Stimulated activated CD4-positive, alpha-beta T cell treated with anti-CD3 and anti-CD28 coated beads, Interleukin-15, amount 100 ng/mL, for 1 hour (primary cell): ENCODE results near the gene GNPDA2.
"Not testable (repeated sequence)": the region's sequence is repeated elsewhere in the genome, so short reads cannot be mapped to it uniquely, and the experiment has no call there.

Experiments
- DNase-seq, 2 donors: peaks; one replicate each; pipeline ENCODE4 v3.0.0-alpha.2; 2020; ENCODE audit warnings: low read depth in 1 of 2, low spot score in 1 of 2

Gene GNPDA2

DNA sequence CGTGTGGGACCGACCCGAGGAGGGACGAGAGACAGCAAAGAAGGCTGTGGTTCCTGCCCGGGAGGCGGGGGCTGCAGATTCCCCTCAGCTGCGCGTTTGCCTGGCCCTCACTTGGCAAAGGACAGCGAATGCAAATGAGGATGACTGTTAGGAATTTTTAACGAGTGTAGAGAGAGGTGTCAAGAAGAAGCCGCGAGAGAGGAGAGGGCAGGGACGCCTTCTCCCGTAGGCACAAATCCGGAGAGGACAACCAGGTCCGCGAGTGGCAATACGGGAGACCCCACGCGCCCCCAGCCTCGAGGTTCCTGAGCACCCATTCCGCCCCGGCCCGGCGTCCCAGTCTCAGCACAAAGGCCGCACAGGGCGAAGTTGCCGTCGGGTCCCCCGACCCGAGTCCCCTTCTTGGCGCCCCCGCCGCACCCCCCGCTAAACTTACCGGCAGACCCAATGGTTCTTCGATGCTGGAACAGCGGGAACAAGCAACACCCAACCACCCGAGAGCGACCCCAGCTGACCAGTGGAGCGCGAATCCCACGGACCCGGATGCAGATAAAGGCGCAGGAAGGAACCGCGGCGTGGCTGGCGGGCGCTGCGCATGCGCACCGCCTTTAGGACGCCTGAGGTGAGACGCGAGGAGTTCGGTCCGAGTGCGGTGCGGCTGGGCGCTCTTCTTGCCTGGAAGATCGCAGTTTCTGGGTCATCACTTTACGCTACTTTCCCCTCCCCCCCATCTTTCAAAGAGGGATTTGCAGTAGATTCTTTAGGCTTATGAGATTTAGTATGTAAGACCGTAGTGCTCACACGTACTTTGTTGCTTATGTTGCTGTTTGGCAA lies at the start of gene GNPDA2:
Gene GNPDA2, minus strand, starts transcription at position 519 of the 834 bp plus-strand sequence. CDS start 4,349 bp downstream, outside the sequence.
- peak; percentile 67 to 70 for DNase-seq

GRCh38 chr4:44772340-44772739 lies 46.0 kb upstream of the GNPDA2 start:
- DNase-seq: no peak

DNA sequence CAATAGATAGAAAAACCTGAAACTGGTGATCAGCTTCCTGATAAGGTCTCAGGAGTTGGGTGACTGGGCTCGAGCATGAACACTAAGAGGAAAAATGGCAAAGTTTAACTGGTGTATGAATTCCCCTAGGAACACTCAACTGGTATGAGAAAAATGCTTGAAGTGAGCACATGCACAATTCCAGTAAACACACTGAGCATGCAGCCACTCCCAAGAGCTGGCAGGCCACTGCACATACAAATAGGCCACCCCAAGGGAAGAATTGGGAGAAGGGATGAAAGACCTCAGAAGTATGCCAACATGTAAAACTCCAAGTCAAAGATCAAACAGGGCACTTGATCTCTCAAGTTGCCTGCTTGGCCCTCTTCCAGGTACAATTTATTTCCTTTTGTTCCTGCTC lies 45.4 kb upstream of the GNPDA2 start:
- DNase-seq: no peak

DNA sequence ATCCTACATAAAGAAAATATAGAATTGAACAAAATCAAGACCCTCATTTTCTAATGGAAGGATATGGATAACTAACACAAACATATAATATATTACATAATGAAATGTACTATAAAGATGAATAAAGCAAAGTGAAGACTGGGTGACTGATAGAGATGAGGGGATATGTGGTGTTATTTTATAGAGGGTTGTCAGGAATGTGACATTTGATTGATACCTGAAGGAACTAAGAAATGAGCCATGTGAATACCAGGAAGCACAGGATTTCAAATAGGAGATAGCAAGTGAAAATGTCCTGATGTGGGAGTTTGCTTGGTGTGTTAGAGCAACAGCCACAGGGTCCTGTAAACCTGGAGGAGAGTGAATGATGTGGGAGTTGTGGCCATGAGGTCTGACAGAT lies 40.1 kb upstream of the GNPDA2 start:
- DNase-seq: no peak

DNA sequence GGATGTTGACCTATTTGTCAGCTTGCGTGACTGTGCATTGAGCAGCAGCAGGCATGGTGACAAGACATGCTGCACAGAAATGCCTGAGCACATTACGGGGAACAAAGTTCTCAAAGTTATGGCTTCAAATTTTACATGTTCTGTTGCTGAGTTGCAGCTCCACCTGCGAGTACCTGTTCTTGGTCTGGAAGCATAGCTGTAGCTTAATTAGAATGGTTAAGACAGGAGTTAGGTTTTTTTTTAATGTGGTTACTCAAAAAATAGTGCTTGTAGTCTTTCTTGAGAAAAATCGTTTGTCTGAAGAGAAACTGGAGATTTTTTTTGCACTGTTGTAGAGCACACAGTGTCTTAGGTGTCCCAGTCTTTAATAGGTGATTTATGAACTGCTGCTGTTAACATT lies 38.8 kb upstream of the GNPDA2 start:
- no peak for DNase-seq

GRCh38 chr4:44761306-44761705 lies 35.0 kb upstream of the GNPDA2 start:
- DNase-seq: no peak

DNA sequence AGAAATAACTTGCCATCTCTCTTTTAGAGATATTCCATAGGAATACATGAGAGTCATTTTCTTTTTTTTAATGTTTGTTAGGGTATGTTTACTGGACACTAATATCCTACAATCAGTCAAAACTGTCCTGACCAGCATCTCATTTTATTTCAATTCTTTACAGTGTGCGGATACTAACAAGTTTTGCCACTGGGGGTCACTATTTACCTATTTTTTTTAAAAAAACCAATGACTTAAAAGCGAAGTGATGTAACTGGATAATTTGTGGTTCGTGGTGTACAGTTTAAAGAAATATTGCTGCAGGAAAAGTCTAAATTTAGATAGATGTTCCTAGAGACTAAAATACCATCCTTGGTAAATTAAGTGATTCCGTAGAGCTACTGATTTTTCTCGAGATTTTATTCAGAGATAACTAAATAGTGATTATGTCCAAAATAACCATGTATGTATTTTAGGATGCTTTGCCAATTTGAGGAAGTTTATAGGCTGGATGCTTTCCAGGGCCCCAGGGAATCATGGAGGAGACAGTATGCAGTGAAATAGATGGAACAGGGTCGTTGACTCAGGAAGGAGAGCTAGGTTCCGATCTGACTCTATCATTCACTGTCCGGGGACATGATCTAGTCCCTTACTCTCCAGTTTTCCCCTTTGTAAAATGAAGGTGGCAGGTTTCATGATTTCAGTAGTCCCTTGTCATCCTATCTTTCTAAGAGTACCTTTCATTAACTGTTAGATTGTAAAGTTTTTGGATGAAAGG lies 34.0 kb upstream of the GNPDA2 start:
- DNase-seq: no peak

DNA sequence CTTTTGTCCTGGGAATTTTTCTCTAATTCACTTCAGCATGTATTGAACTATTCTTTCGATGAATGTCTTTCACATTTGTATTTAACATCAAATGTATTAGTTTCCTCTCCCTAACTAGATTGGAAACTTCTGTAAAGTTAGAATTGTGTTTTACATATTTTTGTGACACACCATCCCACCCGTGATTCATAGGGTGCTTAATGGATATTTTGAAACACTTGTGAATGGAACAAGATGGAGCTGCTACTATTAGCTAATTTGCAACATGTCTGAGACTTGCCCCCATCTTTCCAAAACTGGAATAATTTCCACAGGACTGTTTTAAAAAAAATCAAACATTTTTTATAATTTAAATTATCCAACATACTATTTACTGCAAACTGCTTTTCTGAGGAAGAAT lies 30.2 kb upstream of the GNPDA2 start:
- DNase-seq: no peak

GRCh38 chr4:44740201-44740600 lies 13.8 kb upstream of the GNPDA2 start:
- no peak for DNase-seq

DNA sequence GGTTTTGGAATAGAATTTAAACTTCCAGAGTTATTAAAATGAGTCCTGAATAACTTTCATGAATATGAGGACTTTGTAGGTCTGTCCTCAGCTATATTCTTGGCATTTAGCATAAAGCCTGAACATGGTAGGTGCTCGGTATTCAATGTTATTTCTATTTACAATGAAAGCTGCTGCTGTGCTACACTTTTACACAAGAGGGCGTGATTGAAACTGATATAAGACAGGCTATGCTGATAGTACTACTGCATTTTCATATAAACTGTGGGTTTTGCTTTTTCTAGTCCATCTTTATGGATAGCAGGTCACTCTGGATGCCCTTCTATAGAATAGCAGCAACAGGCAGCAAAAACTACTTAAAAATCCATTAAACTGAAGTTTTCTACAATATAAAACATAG lies 12.3 kb upstream of the GNPDA2 start:
- no peak for DNase-seq

DNA sequence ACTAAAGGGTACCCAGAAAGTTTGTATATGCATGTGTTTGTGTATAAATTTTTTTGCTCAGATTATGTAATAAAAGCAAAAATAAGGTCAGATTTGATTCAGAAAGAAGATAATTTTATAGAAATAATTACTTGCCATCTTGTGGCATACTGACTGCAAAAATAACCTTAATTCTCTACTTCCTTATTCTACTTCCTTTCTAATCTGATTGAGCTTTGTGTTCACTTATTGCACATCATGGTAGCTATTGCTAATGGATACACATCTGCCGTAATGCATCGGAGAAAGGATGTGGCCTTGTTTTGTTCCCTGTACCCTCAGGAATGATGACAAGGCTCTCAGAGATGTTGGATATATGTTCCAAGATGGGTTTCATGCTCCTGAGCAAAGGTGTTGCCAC lies 10.5 kb upstream of the GNPDA2 start:
- no peak for DNase-seq

- not testable (repeated sequence) for DNase-seq
These were observed 2.3 kb upstream of the GNPDA2 start for GRCh38 chr4:44728694-44729093.

DNA sequence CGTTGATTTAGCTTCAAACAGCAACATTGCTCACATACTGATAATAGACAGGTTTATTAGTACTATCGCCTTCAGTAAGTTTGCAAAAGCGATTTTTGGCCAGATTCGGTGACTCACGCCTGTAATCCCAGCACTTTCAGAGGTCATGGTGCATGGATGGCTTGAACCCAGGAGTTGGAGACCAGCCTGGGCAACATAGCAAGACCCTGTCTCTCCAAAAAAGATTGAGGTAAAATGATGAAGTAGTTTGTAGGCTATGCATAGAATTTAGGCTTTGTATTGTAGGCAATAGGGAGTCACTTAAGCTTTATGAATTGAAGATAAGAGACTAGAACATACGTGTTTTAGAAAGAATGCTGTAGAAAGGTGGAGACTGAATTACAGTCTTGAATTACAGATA lies 1.1 kb upstream of the GNPDA2 start:
- no peak for DNase-seq

DNA sequence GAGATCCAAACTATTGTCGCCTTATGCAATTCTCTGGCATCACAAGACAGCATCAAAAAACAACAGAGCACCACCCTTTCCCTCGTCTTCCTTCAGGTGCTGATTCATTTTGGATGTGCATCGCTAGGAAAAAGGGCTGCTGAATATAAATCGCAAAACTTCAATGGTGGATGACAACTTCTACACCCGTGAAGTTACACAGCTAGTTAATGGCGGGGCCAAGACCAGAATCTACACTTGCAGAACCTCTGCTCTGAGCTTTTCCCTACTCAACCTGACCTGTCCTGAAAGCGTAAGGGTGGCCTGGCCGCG lies 674 bp downstream of the GNPDA2 start:
- DNase-seq: no peak

DNA sequence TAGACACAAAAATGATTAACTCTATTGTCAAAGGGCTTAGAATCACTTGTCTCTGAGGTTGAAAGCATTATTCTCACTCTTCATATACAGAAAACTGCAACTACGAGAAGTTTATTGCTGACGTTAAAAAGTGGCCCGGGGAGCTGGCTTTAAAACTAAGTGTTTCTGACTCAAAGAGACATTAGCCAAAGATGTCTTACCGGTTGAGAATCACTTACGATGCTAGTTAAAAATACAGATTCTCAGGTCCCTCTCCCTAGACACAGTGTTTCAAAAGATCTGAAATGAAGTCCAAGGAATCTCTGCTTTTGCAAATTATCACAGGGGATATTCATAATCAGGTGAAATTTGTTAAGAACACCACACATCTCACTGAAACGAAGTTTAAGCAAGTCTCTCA lies 1.2 kb downstream of the GNPDA2 start:
- no peak for DNase-seq

DNA sequence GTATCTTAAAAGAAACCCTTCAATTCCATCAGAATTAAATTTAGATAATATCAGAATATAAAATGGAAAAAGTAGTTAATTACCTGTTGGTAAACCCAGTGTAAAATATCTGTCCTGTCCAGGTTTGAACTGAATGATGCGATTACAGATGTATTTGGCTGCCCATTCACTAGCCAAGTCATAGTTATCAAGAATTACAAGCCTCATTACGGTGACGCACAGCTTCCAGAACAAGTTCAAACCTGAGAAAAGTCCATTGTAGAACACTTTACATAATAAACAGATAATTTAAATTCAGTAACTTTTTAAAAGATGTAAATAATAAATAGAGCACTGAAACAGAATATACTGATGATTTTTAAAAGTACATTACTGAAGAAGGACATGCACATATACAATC lies 4.4 kb downstream of the GNPDA2 start:
- no peak for DNase-seq

- no peak for DNase-seq
These were observed 6.0 kb downstream of the GNPDA2 start for GRCh38 chr4:44720371-44720770.

DNA sequence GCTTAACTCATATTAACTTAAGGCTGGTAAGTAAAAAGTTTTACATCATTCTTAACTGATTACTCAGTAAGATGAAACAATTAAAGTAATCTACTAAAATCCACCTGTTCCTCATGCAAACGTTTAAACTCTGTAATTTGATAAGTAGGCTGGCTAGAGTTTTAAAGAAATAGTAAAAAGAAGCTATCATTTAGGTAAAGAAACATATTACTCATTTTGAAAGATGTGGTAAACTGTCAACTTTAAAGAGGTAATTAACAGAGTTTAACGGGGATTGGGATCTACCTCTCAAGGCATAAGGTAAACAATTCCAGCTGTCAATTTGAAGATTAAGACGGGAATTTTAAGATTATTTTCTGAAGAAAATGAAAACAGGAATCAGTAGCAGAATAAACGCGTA lies 9.8 kb downstream of the GNPDA2 start:
- no peak for DNase-seq

DNA sequence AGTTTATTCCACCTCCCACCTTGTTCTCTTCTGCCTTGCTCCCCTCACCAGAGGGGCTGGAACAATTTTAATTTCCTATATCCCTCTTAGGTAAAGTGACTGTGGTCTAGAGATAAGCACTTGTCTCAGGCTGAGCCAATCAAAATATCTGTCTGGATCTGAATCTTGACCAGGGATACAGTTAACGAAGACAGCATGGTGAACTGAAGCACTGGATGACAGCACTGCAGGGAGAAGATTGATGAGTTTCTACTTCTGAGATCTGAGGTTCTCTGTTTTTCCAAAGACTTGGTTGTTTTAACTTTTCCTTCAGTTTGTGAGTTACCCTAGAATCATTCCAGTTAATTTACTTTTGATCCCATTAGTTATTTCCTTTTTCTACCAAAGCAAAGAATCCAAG lies 13.2 kb downstream of the GNPDA2 start:
- no peak for DNase-seq

DNA sequence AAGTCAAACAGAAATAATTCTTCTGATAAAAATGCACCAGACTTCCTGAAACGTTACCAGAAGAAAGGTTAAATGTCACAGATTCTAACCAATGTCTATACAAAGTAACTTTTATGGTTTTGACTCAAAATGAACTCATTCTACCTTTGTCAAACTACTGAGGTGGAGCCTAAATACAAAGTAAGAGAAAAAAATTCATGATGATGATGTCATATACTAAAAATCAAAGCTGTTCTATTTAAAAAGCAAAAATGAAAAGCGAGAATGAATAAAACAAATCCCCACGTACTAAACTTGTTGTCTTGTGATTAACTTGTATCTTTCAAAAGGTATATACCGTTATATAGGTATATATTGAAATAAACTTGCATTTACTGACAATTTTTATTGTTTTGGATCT lies 21.7 kb downstream of the GNPDA2 start:
- DNase-seq: no peak

DNA sequence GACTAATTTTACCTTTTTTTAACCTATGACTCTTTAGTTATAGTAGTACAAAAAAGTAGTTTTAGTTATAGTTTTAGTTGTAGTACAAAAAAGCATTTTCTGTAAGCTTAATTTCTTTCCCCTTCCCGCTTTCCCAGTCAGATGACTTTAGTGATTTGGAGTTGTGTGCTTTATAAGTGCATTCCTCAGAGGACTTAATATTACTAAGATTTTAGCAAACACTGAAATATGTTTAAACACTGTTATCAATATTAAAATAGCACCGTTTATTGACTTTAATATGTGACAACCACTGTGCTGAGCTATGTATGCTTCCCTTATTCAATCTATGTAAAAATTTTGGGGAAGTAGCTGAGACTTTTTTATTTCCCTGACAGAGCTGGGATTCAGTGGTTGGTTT lies 25.3 kb downstream of the GNPDA2 start:
- no peak for DNase-seq

- DNase-seq: no peak
These were observed 25.9 kb downstream of the GNPDA2 start for GRCh38 chr4:44700427-44700826.

- no peak for DNase-seq
These were observed 41.7 kb downstream of the GNPDA2 start for GRCh38 chr4:44684648-44685047.
